Suprapubic skin (tissue), 4 donors: ENCODE measurements around the gene JAK1.

Source experiments
- EP300 ChIP-seq: sonication (generic); formaldehyde crosslinking; IDR thresholded peaks from one replicate; pipeline ENCODE4 v1.6.1; 2017; ENCODE audit warnings: antibody characterized with exemption
- POLR2A ChIP-seq, 2 donors: fragments of 450-650 bp; IDR thresholded peaks; one replicate each; pipeline ENCODE4 v1.6.1; 2017; ENCODE audit warnings: antibody characterized with exemption in 2 of 2, mild to moderate bottlenecking in 2 of 2, moderate library complexity in 2 of 2
- POLR2AphosphoS5 ChIP-seq, 3 donors: sonication (generic); formaldehyde crosslinking; IDR thresholded peaks; one replicate each; pipeline ENCODE4 v1.6.1; 2017; ENCODE audit warnings: antibody characterized with exemption in 3 of 3
- TF ChIP-seq, protein P1 (sequence below), 2 donors: fragments of 200-600 bp in 1 of 2; fragments of 450-650 bp in 1 of 2; sonication (generic) in 1 of 2; IDR thresholded peaks; one replicate each; pipeline ENCODE4 v1.5.1; 2016 to 2019; ENCODE audit warnings: antibody characterized with exemption in 2 of 2, mild to moderate bottlenecking in 1 of 2, moderate library complexity in 1 of 2

DNA sequence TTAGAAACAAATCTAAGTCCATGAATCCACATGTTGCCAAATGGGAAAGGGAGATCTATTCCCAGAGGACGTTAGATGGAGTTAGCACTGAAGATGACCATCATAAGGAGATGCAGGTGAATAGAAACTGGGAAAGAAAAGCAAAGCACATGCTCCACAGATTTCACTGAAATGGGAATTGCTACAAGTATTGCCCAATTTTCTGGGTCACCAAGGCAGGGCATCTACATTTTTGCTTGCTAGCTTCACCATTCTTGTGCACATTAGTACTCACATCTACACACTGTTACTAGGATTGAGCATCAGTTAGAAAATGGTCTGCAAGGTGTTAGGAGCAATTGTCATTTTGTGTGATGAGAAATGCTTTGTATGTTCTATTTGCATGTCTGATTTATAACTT lies 99.1 kb downstream of the JAK1 start:
- TF ChIP-seq, protein P1, sequence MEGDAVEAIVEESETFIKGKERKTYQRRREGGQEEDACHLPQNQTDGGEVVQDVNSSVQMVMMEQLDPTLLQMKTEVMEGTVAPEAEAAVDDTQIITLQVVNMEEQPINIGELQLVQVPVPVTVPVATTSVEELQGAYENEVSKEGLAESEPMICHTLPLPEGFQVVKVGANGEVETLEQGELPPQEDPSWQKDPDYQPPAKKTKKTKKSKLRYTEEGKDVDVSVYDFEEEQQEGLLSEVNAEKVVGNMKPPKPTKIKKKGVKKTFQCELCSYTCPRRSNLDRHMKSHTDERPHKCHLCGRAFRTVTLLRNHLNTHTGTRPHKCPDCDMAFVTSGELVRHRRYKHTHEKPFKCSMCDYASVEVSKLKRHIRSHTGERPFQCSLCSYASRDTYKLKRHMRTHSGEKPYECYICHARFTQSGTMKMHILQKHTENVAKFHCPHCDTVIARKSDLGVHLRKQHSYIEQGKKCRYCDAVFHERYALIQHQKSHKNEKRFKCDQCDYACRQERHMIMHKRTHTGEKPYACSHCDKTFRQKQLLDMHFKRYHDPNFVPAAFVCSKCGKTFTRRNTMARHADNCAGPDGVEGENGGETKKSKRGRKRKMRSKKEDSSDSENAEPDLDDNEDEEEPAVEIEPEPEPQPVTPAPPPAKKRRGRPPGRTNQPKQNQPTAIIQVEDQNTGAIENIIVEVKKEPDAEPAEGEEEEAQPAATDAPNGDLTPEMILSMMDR (IDR thresholded peaks at IDR 0.05): no peak
- no peak for TF ChIP-seq POLR2A (IDR thresholded peaks at IDR 0.05)
- no peak for TF ChIP-seq EP300
- no peak for TF ChIP-seq POLR2AphosphoS5 (IDR thresholded peaks at IDR 0.05)
